HEK293 (cell line): ENCODE results near the gene GNG12.
A peak's percentile ranks its signal among the peaks of the same experiment; 100 is the strongest.

ENCODE experiments used
- GFI1B ChIP-seq: fragments of 450-650 bp; formaldehyde crosslinking; IDR thresholded peaks from 2 replicates; pipeline ENCODE4 v1.5.1; 2016; ENCODE audit warnings: missing biosample characterization, missing genetic modification characterization
- GLIS1 ChIP-seq: fragments of 450-650 bp; formaldehyde crosslinking; IDR thresholded peaks from 2 replicates; pipeline ENCODE4 v1.5.1; 2016; ENCODE audit warnings: missing biosample characterization, missing genetic modification characterization
- HOXC10 ChIP-seq: sonication (generic); formaldehyde crosslinking; IDR thresholded peaks from 2 replicates; pipeline ENCODE4 v1.8.1; 2023; ENCODE audit warnings: mild to moderate bottlenecking, missing genetic modification reagents
- IKZF3 ChIP-seq: fragments of 450-650 bp; IDR thresholded peaks from 2 replicates; pipeline ENCODE4 v1.5.0; 2018; ENCODE audit warnings: missing biosample characterization, mild to moderate bottlenecking, missing genetic modification characterization, moderate library complexity
- KLF8 ChIP-seq: fragments of 450-650 bp; formaldehyde crosslinking; IDR thresholded peaks from 2 replicates; pipeline ENCODE4 v1.5.1; 2016; ENCODE audit warnings: missing biosample characterization, missing genetic modification characterization
- MZF1 ChIP-seq: fragments of 450-650 bp; formaldehyde crosslinking; IDR thresholded peaks from 2 replicates; pipeline ENCODE4 v1.5.1; 2017; ENCODE audit warnings: missing biosample characterization, missing genetic modification characterization, borderline replicate concordance
- SCRT2 ChIP-seq: fragments of 450-650 bp; formaldehyde crosslinking; IDR thresholded peaks from 2 replicates; pipeline ENCODE4 v1.5.1; 2016; ENCODE audit warnings: missing biosample characterization, missing genetic modification characterization
- ZBTB1 ChIP-seq: fragments of 450-650 bp; formaldehyde crosslinking; IDR thresholded peaks from 2 replicates; pipeline ENCODE4 v1.5.1; 2016; ENCODE audit warnings: missing biosample characterization, missing genetic modification characterization
- ZBTB48 ChIP-seq: fragments of 450-650 bp; formaldehyde crosslinking; IDR thresholded peaks from 2 replicates; pipeline ENCODE4 v1.5.1; 2016; ENCODE audit warnings: missing biosample characterization, missing genetic modification characterization
- ZNF175 ChIP-seq: fragments of 450-650 bp; formaldehyde crosslinking; IDR thresholded peaks from 2 replicates; pipeline ENCODE4 v1.5.1; 2016; ENCODE audit warnings: missing biosample characterization, missing genetic modification characterization
- ZNF2 ChIP-seq: fragments of 450-650 bp; formaldehyde crosslinking; IDR thresholded peaks from 2 replicates; pipeline ENCODE4 v1.5.1; 2016; ENCODE audit warnings: missing biosample characterization, missing genetic modification characterization
- ZNF211 ChIP-seq: fragments of 450-650 bp; formaldehyde crosslinking; IDR thresholded peaks from 2 replicates; pipeline ENCODE4 v1.5.1; 2016; ENCODE audit warnings: low read depth, missing biosample characterization, missing genetic modification characterization
- ZNF23 ChIP-seq: fragments of 450-650 bp; formaldehyde crosslinking; IDR thresholded peaks from 2 replicates; pipeline ENCODE4 v1.5.1; 2016; ENCODE audit warnings: missing biosample characterization, missing genetic modification characterization, borderline replicate concordance
- ZNF391 ChIP-seq: fragments of 450-650 bp; formaldehyde crosslinking; IDR thresholded peaks from 2 replicates; pipeline ENCODE4 v1.5.1; 2016; ENCODE audit warnings: low read depth, missing biosample characterization, missing genetic modification characterization, borderline replicate concordance
- ZNF510 ChIP-seq: fragments of 450-650 bp; formaldehyde crosslinking; IDR thresholded peaks from 2 replicates; pipeline ENCODE4 v1.5.1; 2018; ENCODE audit warnings: mild to moderate bottlenecking, missing genetic modification characterization, missing biosample characterization; ENCODE audit not compliant: insufficient replicate concordance
- ZNF549 ChIP-seq: fragments of 450-650 bp; IDR thresholded peaks from 2 replicates; pipeline ENCODE4 v1.5.1; 2018; ENCODE audit warnings: missing biosample characterization, missing genetic modification characterization, mild to moderate bottlenecking, inconsistent platforms, moderate library complexity
- ZNF558 ChIP-seq: fragments of 450-650 bp; formaldehyde crosslinking; IDR thresholded peaks from 2 replicates; pipeline ENCODE4 v1.5.1; 2016; ENCODE audit warnings: missing biosample characterization, missing genetic modification characterization
- ZNF600 ChIP-seq: fragments of 450-650 bp; formaldehyde crosslinking; IDR thresholded peaks from 2 replicates; pipeline ENCODE4 v1.5.1; 2016; ENCODE audit warnings: missing biosample characterization, missing genetic modification characterization
- ZNF670 ChIP-seq: fragments of 450-650 bp; formaldehyde crosslinking; IDR thresholded peaks from 2 replicates; pipeline ENCODE4 v1.5.1; 2016; ENCODE audit warnings: missing biosample characterization, missing genetic modification characterization, low read depth
- ZNF791 ChIP-seq: fragments of 450-650 bp; formaldehyde crosslinking; IDR thresholded peaks from 2 replicates; pipeline ENCODE4 v1.5.1; 2016; ENCODE audit warnings: missing biosample characterization, missing genetic modification characterization
- ZNF843 ChIP-seq: fragments of 450-650 bp; formaldehyde crosslinking; IDR thresholded peaks from 2 replicates; pipeline ENCODE4 v1.5.1; 2016; ENCODE audit warnings: missing biosample characterization, missing genetic modification characterization
- TF ChIP-seq, protein P1 (sequence below): fragments of 450-650 bp; formaldehyde crosslinking; IDR thresholded peaks from 2 replicates; pipeline ENCODE4 v1.5.1; 2017; ENCODE audit warnings: missing biosample characterization, missing genetic modification characterization
- TF ChIP-seq, protein P2 (sequence below): fragments of 450-650 bp; formaldehyde crosslinking; IDR thresholded peaks from 2 replicates; pipeline ENCODE4 v1.5.1; 2016; ENCODE audit warnings: missing biosample characterization, missing genetic modification characterization
- TF ChIP-seq, protein P3 (sequence below): fragments of 450-650 bp; formaldehyde crosslinking; IDR thresholded peaks from 2 replicates; pipeline ENCODE4 v1.5.1; 2016; ENCODE audit warnings: missing biosample characterization, missing genetic modification characterization
- TF ChIP-seq, protein P4 (sequence below): fragments of 450-650 bp; IDR thresholded peaks from 2 replicates; pipeline ENCODE4 v1.5.1; 2018; ENCODE audit warnings: missing biosample characterization, mild to moderate bottlenecking, missing genetic modification characterization
- TF ChIP-seq, protein P5 (sequence below): fragments of 450-650 bp; formaldehyde crosslinking; conservative IDR thresholded peaks from 2 replicates; pipeline ENCODE4 v1.5.1; 2016; ENCODE audit warnings: low read depth, missing biosample characterization, missing genetic modification characterization

The GNG12 gene

DNA sequence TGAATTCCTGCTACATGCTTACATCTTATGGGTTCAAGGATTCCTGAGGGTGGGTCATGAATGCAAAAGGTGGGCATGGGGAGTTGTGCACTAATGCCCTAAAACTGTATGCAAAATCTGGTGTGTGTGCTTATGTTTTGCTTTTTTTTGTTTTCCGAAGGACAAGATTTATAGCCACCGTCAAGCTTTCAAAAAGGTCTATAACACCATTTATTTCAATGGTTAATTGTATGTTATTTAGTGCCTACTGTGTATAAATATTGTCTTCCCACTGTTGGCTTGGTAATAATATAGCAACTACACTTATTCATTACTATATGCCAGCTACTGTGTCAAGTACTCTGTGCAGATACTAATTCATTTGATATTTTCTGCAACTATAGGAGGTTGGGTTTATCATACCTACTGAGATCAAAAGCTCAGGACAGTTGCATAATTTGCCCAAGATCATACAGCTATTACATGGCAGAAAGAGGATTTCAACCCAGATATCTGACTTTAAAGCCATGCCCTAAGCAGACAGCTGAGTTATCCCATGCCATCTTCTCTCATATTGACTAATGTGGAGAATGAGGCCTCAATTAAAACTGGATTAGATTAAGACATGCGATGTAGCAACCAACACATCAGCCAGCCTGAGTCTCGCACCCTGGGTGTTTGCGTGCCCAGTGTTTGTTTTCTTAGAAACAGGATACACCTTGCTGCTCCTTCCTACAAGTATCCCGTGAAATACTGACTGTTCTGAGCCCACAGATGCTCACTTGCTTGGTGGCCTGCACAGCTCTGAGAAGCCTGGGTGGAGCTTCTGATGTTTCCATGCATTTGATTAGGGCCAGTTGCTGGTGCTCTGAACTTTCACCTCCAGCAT is 113.7 kb downstream of the GNG12 start (continued):
- TF ChIP-seq HOXC10 (no peak), ZBTB48 (tag by site-specific recombination) (0 out of 2 replicates have a peak, but pooled peaks have one; percentile 20), ZNF510 (tag by site-specific recombination) (no peak), ZNF391 (no peak), KLF8 (0 out of 2 replicates have a peak, but pooled peaks have one; percentile 58), ZNF791 (tag by site-specific recombination) (no peak), MZF1 (tag by site-specific recombination) (peak; percentile 48; the same call in 1 of the 2 replicates), ZNF175 (tag by site-specific recombination) (no peak), GFI1B (tag by site-specific recombination) (no peak), ZNF549 (0 out of 2 replicates have a peak, but pooled peaks have one; percentile 20), ZNF843 (tag by site-specific recombination) (peak; percentile 87), ZNF2 (tag by site-specific recombination) (peak; percentile 66), ZNF600 (peak; percentile 96), ZBTB1 (tag by site-specific recombination) (no peak), ZNF558 (tag by site-specific recombination) (peak; percentile 81), ZNF23 (tag by site-specific recombination) (no peak), SCRT2 (tag by site-specific recombination) (peak; percentile 90), ZNF670 (no peak), IKZF3 (tag by site-specific recombination) (peak; percentile 97), ZNF211 (tag by site-specific recombination) (no peak), GLIS1 (tag by site-specific recombination) (peak; percentile 76)
- TF ChIP-seq, protein P1, sequence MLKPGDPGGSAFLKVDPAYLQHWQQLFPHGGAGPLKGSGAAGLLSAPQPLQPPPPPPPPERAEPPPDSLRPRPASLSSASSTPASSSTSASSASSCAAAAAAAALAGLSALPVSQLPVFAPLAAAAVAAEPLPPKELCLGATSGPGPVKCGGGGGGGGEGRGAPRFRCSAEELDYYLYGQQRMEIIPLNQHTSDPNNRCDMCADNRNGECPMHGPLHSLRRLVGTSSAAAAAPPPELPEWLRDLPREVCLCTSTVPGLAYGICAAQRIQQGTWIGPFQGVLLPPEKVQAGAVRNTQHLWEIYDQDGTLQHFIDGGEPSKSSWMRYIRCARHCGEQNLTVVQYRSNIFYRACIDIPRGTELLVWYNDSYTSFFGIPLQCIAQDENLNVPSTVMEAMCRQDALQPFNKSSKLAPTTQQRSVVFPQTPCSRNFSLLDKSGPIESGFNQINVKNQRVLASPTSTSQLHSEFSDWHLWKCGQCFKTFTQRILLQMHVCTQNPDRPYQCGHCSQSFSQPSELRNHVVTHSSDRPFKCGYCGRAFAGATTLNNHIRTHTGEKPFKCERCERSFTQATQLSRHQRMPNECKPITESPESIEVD (tag by site-specific recombination), result peak; percentile 90
- TF ChIP-seq, protein P2, sequence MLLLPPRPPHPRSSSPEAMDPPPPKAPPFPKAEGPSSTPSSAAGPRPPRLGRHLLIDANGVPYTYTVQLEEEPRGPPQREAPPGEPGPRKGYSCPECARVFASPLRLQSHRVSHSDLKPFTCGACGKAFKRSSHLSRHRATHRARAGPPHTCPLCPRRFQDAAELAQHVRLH (tag by site-specific recombination), result peak; percentile 24; the same call in 1 of the 2 replicates
- TF ChIP-seq, protein P3, sequence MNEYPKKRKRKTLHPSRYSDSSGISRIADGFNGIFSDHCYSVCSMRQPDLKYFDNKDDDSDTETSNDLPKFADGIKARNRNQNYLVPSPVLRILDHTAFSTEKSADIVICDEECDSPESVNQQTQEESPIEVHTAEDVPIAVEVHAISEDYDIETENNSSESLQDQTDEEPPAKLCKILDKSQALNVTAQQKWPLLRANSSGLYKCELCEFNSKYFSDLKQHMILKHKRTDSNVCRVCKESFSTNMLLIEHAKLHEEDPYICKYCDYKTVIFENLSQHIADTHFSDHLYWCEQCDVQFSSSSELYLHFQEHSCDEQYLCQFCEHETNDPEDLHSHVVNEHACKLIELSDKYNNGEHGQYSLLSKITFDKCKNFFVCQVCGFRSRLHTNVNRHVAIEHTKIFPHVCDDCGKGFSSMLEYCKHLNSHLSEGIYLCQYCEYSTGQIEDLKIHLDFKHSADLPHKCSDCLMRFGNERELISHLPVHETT (tag by site-specific recombination), result peak; percentile 61; the same call in 1 of the 2 replicates
- TF ChIP-seq, protein P4, sequence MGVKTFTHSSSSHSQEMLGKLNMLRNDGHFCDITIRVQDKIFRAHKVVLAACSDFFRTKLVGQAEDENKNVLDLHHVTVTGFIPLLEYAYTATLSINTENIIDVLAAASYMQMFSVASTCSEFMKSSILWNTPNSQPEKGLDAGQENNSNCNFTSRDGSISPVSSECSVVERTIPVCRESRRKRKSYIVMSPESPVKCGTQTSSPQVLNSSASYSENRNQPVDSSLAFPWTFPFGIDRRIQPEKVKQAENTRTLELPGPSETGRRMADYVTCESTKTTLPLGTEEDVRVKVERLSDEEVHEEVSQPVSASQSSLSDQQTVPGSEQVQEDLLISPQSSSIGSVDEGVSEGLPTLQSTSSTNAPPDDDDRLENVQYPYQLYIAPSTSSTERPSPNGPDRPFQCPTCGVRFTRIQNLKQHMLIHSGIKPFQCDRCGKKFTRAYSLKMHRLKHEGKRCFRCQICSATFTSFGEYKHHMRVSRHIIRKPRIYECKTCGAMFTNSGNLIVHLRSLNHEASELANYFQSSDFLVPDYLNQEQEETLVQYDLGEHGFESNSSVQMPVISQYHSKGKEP (tag by site-specific recombination), result peak; percentile 64; the same call in 1 of the 2 replicates
- TF ChIP-seq, protein P5, sequence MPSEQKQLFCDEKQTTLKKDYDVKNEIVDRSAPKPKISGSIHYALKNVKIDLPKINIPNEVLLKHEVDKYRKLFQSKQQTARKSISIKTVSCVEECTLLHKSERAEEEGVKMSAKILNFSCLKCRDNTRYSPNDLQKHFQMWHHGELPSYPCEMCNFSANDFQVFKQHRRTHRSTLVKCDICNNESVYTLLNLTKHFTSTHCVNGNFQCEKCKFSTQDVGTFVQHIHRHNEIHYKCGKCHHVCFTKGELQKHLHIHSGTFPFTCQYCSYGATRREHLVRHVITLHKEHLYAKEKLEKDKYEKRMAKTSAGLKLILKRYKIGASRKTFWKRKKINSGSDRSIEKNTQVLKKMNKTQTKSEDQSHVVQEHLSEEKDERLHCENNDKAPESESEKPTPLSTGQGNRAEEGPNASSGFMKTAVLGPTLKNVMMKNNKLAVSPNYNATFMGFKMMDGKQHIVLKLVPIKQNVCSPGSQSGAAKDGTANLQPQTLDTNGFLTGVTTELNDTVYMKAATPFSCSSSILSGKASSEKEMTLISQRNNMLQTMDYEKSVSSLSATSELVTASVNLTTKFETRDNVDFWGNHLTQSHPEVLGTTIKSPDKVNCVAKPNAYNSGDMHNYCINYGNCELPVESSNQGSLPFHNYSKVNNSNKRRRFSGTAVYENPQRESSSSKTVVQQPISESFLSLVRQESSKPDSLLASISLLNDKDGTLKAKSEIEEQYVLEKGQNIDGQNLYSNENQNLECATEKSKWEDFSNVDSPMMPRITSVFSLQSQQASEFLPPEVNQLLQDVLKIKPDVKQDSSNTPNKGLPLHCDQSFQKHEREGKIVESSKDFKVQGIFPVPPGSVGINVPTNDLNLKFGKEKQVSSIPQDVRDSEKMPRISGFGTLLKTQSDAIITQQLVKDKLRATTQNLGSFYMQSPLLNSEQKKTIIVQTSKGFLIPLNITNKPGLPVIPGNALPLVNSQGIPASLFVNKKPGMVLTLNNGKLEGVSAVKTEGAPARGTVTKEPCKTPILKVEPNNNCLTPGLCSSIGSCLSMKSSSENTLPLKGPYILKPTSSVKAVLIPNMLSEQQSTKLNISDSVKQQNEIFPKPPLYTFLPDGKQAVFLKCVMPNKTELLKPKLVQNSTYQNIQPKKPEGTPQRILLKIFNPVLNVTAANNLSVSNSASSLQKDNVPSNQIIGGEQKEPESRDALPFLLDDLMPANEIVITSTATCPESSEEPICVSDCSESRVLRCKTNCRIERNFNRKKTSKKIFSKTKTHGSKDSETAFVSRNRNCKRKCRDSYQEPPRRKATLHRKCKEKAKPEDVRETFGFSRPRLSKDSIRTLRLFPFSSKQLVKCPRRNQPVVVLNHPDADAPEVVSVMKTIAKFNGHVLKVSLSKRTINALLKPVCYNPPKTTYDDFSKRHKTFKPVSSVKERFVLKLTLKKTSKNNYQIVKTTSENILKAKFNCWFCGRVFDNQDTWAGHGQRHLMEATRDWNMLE (tag by site-specific recombination), result 0 out of 2 replicates have a peak, but pooled peaks have one; percentile 24
